Ascending aorta (tissue), 2 donors: ENCODE results near the gene CEMIP. TPM values are rescaled to one million over a fixed set of nuclear protein-coding genes. Genes with fewer than 3 reads are reported as not detected.

Source experiments
- DNase-seq, 2 donors: peaks; one replicate each; pipeline ENCODE4 v3.0.0-alpha.2; 2019; ENCODE audit warnings: low spot score in 2 of 2
- H3K27ac ChIP-seq, 2 donors: fragments of 200-600 bp; sonication (generic); one replicate each; pipeline ENCODE4 v1.5.1; 2016 to 2017; ENCODE audit warnings: mild to moderate bottlenecking in 1 of 2
- H3K27me3 ChIP-seq: fragments of 200-600 bp; sonication (generic); one replicate; pipeline ENCODE4 v1.5.1; 2017
- H3K36me3 ChIP-seq, 2 donors: fragments of 200-600 bp; sonication (generic); one replicate each; pipeline ENCODE4 v1.5.1; 2016
- H3K4me1 ChIP-seq, 2 donors: fragments of 200-600 bp; sonication (generic); one replicate each; pipeline ENCODE4 v1.5.1; 2016 to 2017; ENCODE audit warnings: mild to moderate bottlenecking in 1 of 2
- H3K4me3 ChIP-seq, 2 donors: fragments of 200-600 bp; sonication (generic); one replicate each; pipeline ENCODE4 v1.5.1; 2016 to 2017; ENCODE audit warnings: mild to moderate bottlenecking in 1 of 2
- H3K9me3 ChIP-seq, 2 donors: fragments of 200-600 bp; sonication (generic); one replicate each; pipeline ENCODE4 v1.5.1; 2016
- intact Hi-C: fragments of 100-400 bp; cut with DNase I; formaldehyde crosslinking; loops from one replicate; pipeline ENCODE4 v1.15.1; 2023
- total RNA-seq: library from RNA; depleted of rRNA; stranded (reverse); fragments of >200 nt; gene quantifications from one replicate; pipeline ENCODE4 v1.1.0, GENCODE V29; 2016
- TF ChIP-seq, protein P1 (sequence below), 3 experiments: fragments of 200-600 bp in 2 of 3; fragments of 450-650 bp in 1 of 3; sonication (generic) in 2 of 3; IDR thresholded peaks; one replicate each; pipeline ENCODE4 v1.5.1; 2016 to 2019; ENCODE audit warnings: antibody characterized with exemption in 3 of 3, mild to moderate bottlenecking in 1 of 3, moderate library complexity in 1 of 3

CEMIP gene
- total RNA-seq, 1 donor from 2014 or later = not detected

DNA sequence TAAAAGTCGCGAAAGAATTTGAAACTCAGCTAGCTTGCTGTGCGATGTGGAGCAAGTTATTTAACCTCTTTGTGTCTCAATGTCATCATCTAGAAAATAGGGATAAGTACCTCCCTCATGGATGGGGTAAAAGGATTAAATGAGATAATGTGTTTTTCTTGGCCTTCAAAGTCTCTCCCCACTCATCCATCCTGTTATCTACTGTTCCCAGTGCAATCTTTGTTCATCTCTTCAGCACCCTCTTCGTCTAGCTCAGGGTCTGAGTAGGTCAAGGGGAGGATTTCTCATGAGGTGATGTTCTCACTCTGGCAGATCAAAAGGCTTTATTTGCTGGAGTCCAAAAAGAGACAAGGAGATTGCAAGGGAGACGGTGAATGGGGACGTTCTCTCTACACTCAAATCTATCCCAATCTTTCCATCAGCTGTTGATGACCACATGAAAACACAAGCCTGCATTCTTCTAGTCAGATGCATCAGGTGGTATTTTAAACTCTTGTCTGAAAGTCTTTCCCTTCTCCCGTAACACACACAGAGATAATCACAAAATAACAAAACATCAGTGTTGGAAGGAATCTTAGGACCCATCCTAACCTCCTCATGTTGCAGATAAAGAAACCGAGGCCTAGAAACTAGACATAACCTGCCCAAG lies 209.1 kb downstream of the CEMIP start:
- H3K27me3 ChIP-seq = no peaks in the 10 kb centered on the region
- intact Hi-C loops = loop anchor here (5.0 to 10.0 kb wide), 3 partner anchors 279 to 1063 kb away; no protein-coding TSS in a partner anchor
- H3K36me3 ChIP-seq = no peaks in the 10 kb centered on the region
- DNase-seq = peak in 1 of 2 donors; percentile 19
- H3K4me1 ChIP-seq = peaks cover 0 to 29% of the 10 kb centered on the region in 2 donors
- no peaks in the 10 kb centered on the region for H3K9me3 ChIP-seq
- peak overlapping the region; percentile 70 to 95 for H3K4me3 ChIP-seq
- TF ChIP-seq, protein P1, sequence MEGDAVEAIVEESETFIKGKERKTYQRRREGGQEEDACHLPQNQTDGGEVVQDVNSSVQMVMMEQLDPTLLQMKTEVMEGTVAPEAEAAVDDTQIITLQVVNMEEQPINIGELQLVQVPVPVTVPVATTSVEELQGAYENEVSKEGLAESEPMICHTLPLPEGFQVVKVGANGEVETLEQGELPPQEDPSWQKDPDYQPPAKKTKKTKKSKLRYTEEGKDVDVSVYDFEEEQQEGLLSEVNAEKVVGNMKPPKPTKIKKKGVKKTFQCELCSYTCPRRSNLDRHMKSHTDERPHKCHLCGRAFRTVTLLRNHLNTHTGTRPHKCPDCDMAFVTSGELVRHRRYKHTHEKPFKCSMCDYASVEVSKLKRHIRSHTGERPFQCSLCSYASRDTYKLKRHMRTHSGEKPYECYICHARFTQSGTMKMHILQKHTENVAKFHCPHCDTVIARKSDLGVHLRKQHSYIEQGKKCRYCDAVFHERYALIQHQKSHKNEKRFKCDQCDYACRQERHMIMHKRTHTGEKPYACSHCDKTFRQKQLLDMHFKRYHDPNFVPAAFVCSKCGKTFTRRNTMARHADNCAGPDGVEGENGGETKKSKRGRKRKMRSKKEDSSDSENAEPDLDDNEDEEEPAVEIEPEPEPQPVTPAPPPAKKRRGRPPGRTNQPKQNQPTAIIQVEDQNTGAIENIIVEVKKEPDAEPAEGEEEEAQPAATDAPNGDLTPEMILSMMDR (IDR thresholded peaks at IDR 0.05) = no peak
- H3K27ac ChIP-seq = no peak overlapping the region

DNA sequence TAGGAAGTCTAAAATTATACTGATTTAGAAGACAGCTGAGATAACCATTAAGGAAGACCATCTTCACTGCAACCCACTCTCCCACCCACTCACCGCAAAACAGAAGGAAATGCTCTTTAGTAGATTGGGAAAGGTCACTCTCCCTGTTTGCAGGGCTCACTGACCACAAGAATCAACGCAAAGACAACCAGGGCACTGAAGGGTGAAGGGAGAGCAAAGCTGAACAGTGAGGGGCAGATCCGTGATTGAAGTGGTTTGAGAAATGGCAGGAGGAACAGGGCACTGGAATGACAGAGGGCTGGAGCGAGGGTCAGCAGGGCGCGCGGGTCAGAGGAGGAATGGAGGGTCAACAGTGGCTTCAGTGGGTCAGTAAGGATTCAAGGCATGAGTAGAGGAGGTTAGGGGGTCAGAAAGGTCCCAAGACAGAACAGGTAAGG lies 209.9 kb downstream of the CEMIP start:
- TF ChIP-seq, protein P1 (IDR thresholded peaks at IDR 0.05) = no peak
- intact Hi-C loops = loop anchor here (1.0 to 10.0 kb wide), 4 partner anchors 12 to 1064 kb away; no protein-coding TSS in a partner anchor
- Histone ChIP-seq H3K4me3 (peak overlapping the region; percentile 70 to 95), H3K27me3 (no peaks in the 10 kb centered on the region), H3K4me1 (peaks cover 0 to 29% of the 10 kb centered on the region in 2 donors), H3K27ac (peak overlapping the region; percentile 91 to 92), H3K9me3 (no peaks in the 10 kb centered on the region), H3K36me3 (no peaks in the 10 kb centered on the region)
- no peak for DNase-seq

DNA sequence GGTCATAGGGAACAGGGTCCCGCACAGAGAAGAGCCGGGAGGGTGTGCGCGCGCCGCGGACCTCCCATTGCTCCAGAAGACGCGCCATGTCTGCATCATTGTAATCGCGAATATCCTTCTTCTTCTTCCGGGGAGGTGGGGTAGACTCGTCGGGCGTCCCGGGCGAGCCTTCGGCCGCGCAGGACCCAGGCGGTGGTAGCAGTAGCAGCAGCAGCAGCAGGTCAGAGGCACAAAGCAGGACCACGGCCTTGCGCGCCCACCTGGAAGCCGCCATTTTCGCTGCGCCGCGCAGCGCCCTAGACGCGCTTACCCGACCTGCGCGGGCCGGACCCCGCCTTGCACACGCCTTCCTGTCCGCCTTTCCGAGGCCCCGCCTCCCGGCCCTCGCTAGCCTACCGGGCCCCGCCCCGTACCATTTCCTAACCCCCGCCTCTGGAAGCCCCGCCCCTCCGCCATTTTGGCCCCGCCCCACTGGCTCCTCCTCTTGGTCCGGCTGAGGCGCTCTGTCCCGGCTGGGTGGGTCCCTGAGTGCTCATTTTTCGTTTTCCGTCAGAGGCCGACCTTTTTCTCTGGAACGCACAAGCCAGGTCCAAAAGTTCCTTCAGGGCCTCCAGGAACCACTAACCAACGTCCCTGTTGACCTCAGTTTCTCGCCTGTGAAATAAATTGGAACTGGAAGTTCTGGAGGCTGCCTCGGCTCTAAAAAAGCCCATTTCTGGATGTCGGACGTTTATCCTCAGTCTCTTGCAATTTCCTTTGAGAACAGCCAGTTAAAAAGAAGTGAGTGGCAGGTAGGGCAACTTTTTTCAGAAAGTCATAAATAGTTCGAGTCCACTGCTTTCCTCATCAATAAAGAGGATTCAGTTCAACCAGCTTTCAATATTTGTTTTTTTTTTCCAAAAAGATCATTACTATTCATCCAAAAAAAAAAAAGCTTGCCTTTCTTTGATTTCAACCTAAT lies 210.6 kb downstream of the CEMIP start, which contains the start of gene MESD:
TSS of gene MESD (minus strand) at position 302 of the 961 bp plus-strand sequence. CDS start at position 274, 28 bp downstream.
- H3K4me1 ChIP-seq = peaks cover 0 to 29% of the 10 kb centered on the region in 2 donors

DNA sequence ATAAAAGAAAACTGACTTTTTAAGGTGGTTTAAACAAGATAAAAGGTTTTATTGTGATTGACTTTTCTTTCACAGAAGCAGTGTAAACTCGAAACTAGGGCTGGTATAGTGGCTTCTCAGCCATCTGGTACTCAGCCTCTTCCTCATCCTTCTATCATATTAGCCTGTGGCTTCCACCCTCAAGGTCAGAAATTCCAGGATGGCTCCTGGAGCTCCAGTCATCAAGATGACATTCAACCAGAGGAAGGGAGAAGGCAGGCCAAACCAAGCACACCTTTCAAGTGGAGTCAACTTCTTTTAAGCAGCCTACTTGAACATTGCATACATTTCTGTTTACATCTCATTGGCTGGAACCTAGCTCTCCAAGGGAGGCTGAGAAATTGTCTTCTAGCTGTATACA lies 211.8 kb downstream of the CEMIP start:
- intact Hi-C loops = loop anchor here (2.0 to 10.0 kb wide), 3 partner anchors 58 to 1054 kb away; partner anchors contain the start of genes MEX3B and ZFAND6
- H3K4me1 ChIP-seq = peaks cover 0 to 29% of the 10 kb centered on the region in 2 donors

More for the DNA sequence above, 210.6 kb downstream of the CEMIP start, which contains the start of gene MESD:
- Histone ChIP-seq H3K27me3 (no peaks in the 10 kb centered on the region), H3K27ac (peak within 1 kb of the TSS; percentile 91 to 92), H3K4me3 (peak within 1 kb of the TSS; percentile 70 to 95), H3K36me3 (no peaks in the 10 kb centered on the region), H3K9me3 (no peaks in the 10 kb centered on the region)
- intact Hi-C loops = loop anchor here (1.0 to 10.0 kb wide), 7 partner anchors 12 to 1065 kb away; partner anchors contain the start of genes MEX3B and ZFAND6
- peak; percentile 86 to 98 for DNase-seq
- TF ChIP-seq, protein P1 (IDR thresholded peaks at IDR 0.05) = no peak

More for the DNA sequence above, 211.8 kb downstream of the CEMIP start:
- Histone ChIP-seq H3K36me3 (no peaks in the 10 kb centered on the region), H3K4me3 (no peak overlapping the region), H3K27me3 (no peaks in the 10 kb centered on the region), H3K9me3 (no peaks in the 10 kb centered on the region), H3K27ac (peak overlapping the region; percentile 91 to 92)
- peak in 1 of 2 donors; percentile 44 for DNase-seq
- TF ChIP-seq, protein P1 (IDR thresholded peaks at IDR 0.05) = no peak
